HCT116 (cell line): ENCODE measurements around the gene SLAMF1. TPM values are rescaled to one million over a fixed set of nuclear protein-coding genes. Genes with fewer than 3 reads are reported as not detected.

Experiments used
- ATAC-seq: fragments of 200-7000 bp; cut with Tn5 transposase; 2 replicates; pipeline ENCODE4 v1.9.1; 2020; ENCODE audit warnings: mild to moderate bottlenecking, moderate library complexity
- BruUV-seq: library from RNA; stranded (reverse); fragments of 400-500 nt; replicated peaks from 2 replicates; lab custom pipeline; 2021; lab: Mats Ljungman, UMichigan
- CTCF ChIA-PET: fragments of 300-600 bp; sonication (Branson Sonifier 250); formaldehyde crosslinking; loops from one replicate; lab custom pipeline; 2021; ENCODE audit warnings: antibody characterized with exemption; lab: Charles Lee
- POLR2A ChIA-PET: fragments of 300-600, 350-600 bp; sonication (Branson Sonifier 250); formaldehyde crosslinking; loops from one replicate; lab custom pipeline; 2021; ENCODE audit warnings: antibody characterized with exemption; lab: Charles Lee
- RAD21 ChIA-PET, 2 experiments: fragments of 300-600 bp; sonication (Branson Sonifier 250); formaldehyde crosslinking; loops; one replicate each; lab custom pipeline; 2023; ENCODE audit warnings: low total read pairs in 2 of 2; ENCODE audit not compliant: uncharacterized antibody in 2 of 2, unreplicated experiment in 2 of 2, low non-redundant PET in 1 of 2; lab: Charles Lee
- DNase-seq: peaks from one replicate; pipeline ENCODE4 v3.0.0-alpha.2; 2010; ENCODE audit warnings: low read depth, low spot score
- H2AFZ ChIP-seq: fragments of 200-600 bp; shearing (Covaris generic), sonication (generic); 2 replicates; pipeline ENCODE4 v1.6.1; 2017; ENCODE audit warnings: low read depth, mixed run types, mixed read lengths, antibody characterized with exemption, low read length; ENCODE audit not compliant: poor library complexity, severe bottlenecking
- H3K27ac ChIP-seq: 2 replicates; pipeline ENCODE4 v1.5.1; 2012; ENCODE audit warnings: low read depth, low read length
- H3K27me3 ChIP-seq: fragments of 200-600 bp; sonication (generic); 2 replicates; pipeline ENCODE4 v1.6.1; 2016; ENCODE audit warnings: mixed run types, low read length, mixed read lengths; ENCODE audit not compliant: insufficient read depth
- H3K36me3 ChIP-seq, 2 experiments: fragments of 200-500 bp in 1 of 2; fragments of 200-600 bp in 1 of 2; sonication (Bioruptor generic) in 1 of 2; sonication (generic) in 1 of 2; 2 replicates each; pipeline versions ENCODE4 v1.5.1 to v1.6.1; 2014 to 2016; ENCODE audit warnings: low read length in 2 of 2, inconsistent platforms in 1 of 2, mixed read lengths in 1 of 2, mixed run types in 1 of 2; ENCODE audit not compliant: insufficient read depth in 2 of 2, control insufficient read depth in 1 of 2
- H3K4me1 ChIP-seq, 2 experiments: fragments of 200-600 bp in 1 of 2; sonication (generic) in 1 of 2; 2 replicates each; pipeline versions ENCODE4 v1.5.1 to v1.6.1; 2012 to 2017; ENCODE audit warnings: low read length in 2 of 2, inconsistent platforms in 1 of 2, mild to moderate bottlenecking in 1 of 2, mixed read lengths in 1 of 2, mixed run types in 1 of 2, moderate library complexity in 1 of 2; ENCODE audit not compliant: insufficient read depth in 2 of 2, control insufficient read depth in 1 of 2
- H3K4me2 ChIP-seq: fragments of 200-600 bp; sonication (generic); 2 replicates; pipeline ENCODE4 v1.6.1; 2017; ENCODE audit warnings: mixed run types, low read length, mixed read lengths
- H3K4me3 ChIP-seq, 2 experiments: fragments of 200-600 bp in 1 of 2; sonication (generic) in 1 of 2; replicated peaks in 1 of 2; 2 replicates each; pipeline ENCODE4 v1.5.1; 2011 to 2016; ENCODE audit warnings: low read length in 2 of 2, control low read depth in 1 of 2, low read depth in 1 of 2, mild to moderate bottlenecking in 1 of 2, mixed read lengths in 1 of 2, mixed run types in 1 of 2
- H3K79me2 ChIP-seq: fragments of 200-600 bp; sonication (generic); 2 replicates; pipeline ENCODE4 v1.6.1; 2017; ENCODE audit warnings: mild to moderate bottlenecking, mixed run types, low read length, moderate library complexity, mixed read lengths; ENCODE audit not compliant: insufficient read depth
- H3K9ac ChIP-seq: fragments of 200-600 bp; sonication (generic); 2 replicates; pipeline ENCODE4 v1.6.1; 2016; ENCODE audit warnings: low read length, mixed read lengths
- H3K9me2 ChIP-seq: fragments of 200-600 bp; sonication (generic), shearing (Covaris generic); 2 replicates; pipeline ENCODE4 v1.6.1; 2017; ENCODE audit warnings: mixed run types, mild to moderate bottlenecking, moderate library complexity; ENCODE audit not compliant: insufficient read depth
- H3K9me3 ChIP-seq, 2 experiments: fragments of 200-500 bp in 1 of 2; fragments of 200-600 bp in 1 of 2; sonication (Bioruptor generic) in 1 of 2; sonication (generic) in 1 of 2; 2 replicates each; pipeline ENCODE4 v1.6.1; 2014 to 2017; ENCODE audit warnings: low read length in 2 of 2, mixed read lengths in 2 of 2, inconsistent platforms in 1 of 2, low read depth in 1 of 2, mild to moderate bottlenecking in 1 of 2, mixed run types in 1 of 2, moderate library complexity in 1 of 2; ENCODE audit not compliant: control insufficient read depth in 1 of 2, insufficient read depth in 1 of 2
- H4K20me1 ChIP-seq: fragments of 200-600 bp; sonication (generic), shearing (Covaris generic); 2 replicates; pipeline ENCODE4 v1.6.1; 2017; ENCODE audit warnings: mixed run types, mild to moderate bottlenecking, moderate library complexity; ENCODE audit not compliant: insufficient read depth
- ATF3 ChIP-seq: IDR thresholded peaks from 2 replicates; pipeline ENCODE4 v1.6.1; 2012
- CBX3 ChIP-seq: IDR thresholded peaks from 2 replicates; pipeline ENCODE4 v1.6.1; 2012; ENCODE audit warnings: low read depth
- CEBPB ChIP-seq: IDR thresholded peaks from 2 replicates; pipeline ENCODE4 v1.6.1; 2012; ENCODE audit warnings: low read depth
- FOSL1 ChIP-seq: IDR thresholded peaks from 2 replicates; pipeline ENCODE4 v1.6.1; 2012; ENCODE audit warnings: low read depth
- JUND ChIP-seq: IDR thresholded peaks from 2 replicates; pipeline ENCODE4 v1.6.1; 2012
- MAX ChIP-seq: IDR thresholded peaks from 2 replicates; pipeline ENCODE4 v1.6.1; 2012
- RAD21 ChIP-seq: IDR thresholded peaks from 2 replicates; pipeline ENCODE4 v1.6.1; 2012; ENCODE audit warnings: low read depth, mild to moderate bottlenecking
- REST ChIP-seq: IDR thresholded peaks from 2 replicates; pipeline ENCODE4 v1.6.1; 2012; ENCODE audit warnings: low read depth
- SIN3A ChIP-seq: IDR thresholded peaks from 2 replicates; pipeline ENCODE4 v1.6.1; 2012; ENCODE audit warnings: low read depth
- YY1 ChIP-seq: IDR thresholded peaks from 2 replicates; pipeline ENCODE4 v1.6.1; 2011; ENCODE audit warnings: low read length, low read depth, moderate library complexity, mild to moderate bottlenecking; ENCODE audit not compliant: insufficient replicate concordance; ENCODE audit errors: extremely low read depth
- ZBTB33 ChIP-seq: IDR thresholded peaks from 2 replicates; pipeline ENCODE4 v1.6.1; 2011; ENCODE audit warnings: mild to moderate bottlenecking, low read length, moderate library complexity; ENCODE audit not compliant: insufficient replicate concordance; ENCODE audit errors: extremely low read depth
- ZNF274 ChIP-seq: fragments of 200-500 bp; sonication (Bioruptor generic); IDR thresholded peaks from 2 replicates; pipeline ENCODE4 v1.6.1; 2014; ENCODE audit warnings: mild to moderate bottlenecking, low read depth, low read length, inconsistent platforms
- intact Hi-C: fragments of 100-400 bp; cut with micrococcal nuclease; formaldehyde crosslinking; loops from 2 replicates; pipeline ENCODE4 v1.10.0; 2022
- total RNA-seq: library from RNA; stranded (reverse); gene quantifications from one replicate; pipeline ENCODE4 v1.2.1, GENCODE V29; 2021; ENCODE audit not compliant: unreplicated experiment

The SLAMF1 gene
- total RNA-seq, 1 experiment from 2014 or later, result 0.30 TPM

GRCh38 chr1:160623227-160623633 lies 23.6 kb downstream of the SLAMF1 start:
- intact Hi-C loops, result no loop called here
- no TSS peak for BruUV-seq
- Histone ChIP-seq H3K79me2 (no peaks in the 10 kb centered on the region), H3K4me1 (no peaks in the 10 kb centered on the region), H2AFZ (no peak overlapping the region), H3K27me3 (no peaks in the 10 kb centered on the region; the same call in 1 of the 2 replicates), H3K36me3 (no peaks in the 10 kb centered on the region), H3K9me3 (no peaks in the 10 kb centered on the region), H3K27ac (no peak overlapping the region), H3K4me3 (no peak overlapping the region), H3K9ac (no peak overlapping the region), H3K9me2 (no peaks in the 10 kb centered on the region), H4K20me1 (no peaks in the 10 kb centered on the region), H3K4me2 (no peak overlapping the region)
- CTCF ChIA-PET, result no interaction called here
- RAD21 ChIA-PET, result no interaction called here
- POLR2A ChIA-PET, result no interaction called here
- no peak for DNase-seq
- no peak for TF ChIP-seq ZNF274
- TF ChIP-seq RAD21, result no peak
- no peak for TF ChIP-seq CBX3
- TF ChIP-seq FOSL1, result no peak
- TF ChIP-seq CEBPB, result no peak
- no peak for TF ChIP-seq ZBTB33
- no peak for TF ChIP-seq SIN3A
- no peak for TF ChIP-seq ATF3
- TF ChIP-seq YY1, result no peak
- no peak for TF ChIP-seq REST
- no peak for TF ChIP-seq JUND
- no peak for TF ChIP-seq MAX
- no peak for ATAC-seq
